Activated CD4-positive, alpha-beta T cell treated with anti-CD3 and anti-CD28 coated beads, Interleukin-2, amount 10 ng/mL, durations not matched to agents 24 days and 14 days (primary cell): Measurements from ENCODE around the gene SPINT3. TPM values are rescaled to one million over a fixed set of nuclear protein-coding genes. Genes with fewer than 3 reads are reported as not detected.

Experiments used
- DNase-seq: peaks from one replicate; pipeline ENCODE4 v3.0.0; 2022
- H3K27ac Mint-ChIP-seq: one replicate; pipeline ENCODE4 v1.8.0; 2022; ENCODE audit warnings: mild to moderate bottlenecking, mixed read lengths
- H3K27me3 Mint-ChIP-seq: one replicate; pipeline ENCODE4 v1.8.0; 2022; ENCODE audit warnings: mixed read lengths
- H3K36me3 Mint-ChIP-seq: one replicate; pipeline ENCODE4 v1.8.0; 2022; ENCODE audit warnings: low read depth, mild to moderate bottlenecking, mixed read lengths
- H3K4me1 Mint-ChIP-seq: one replicate; pipeline ENCODE4 v1.8.0; 2021; ENCODE audit warnings: mixed read lengths
- H3K4me3 Mint-ChIP-seq: one replicate; pipeline ENCODE4 v1.8.0; 2022; ENCODE audit warnings: mild to moderate bottlenecking, moderate library complexity, mixed read lengths
- H3K9me3 Mint-ChIP-seq: one replicate; pipeline ENCODE4 v1.8.0; 2021; ENCODE audit warnings: mixed read lengths
- intact Hi-C: fragments of 100-400 bp; cut with micrococcal nuclease; formaldehyde crosslinking; loops from one replicate; pipeline ENCODE4 v1.15.1; 2023
- total RNA-seq: library from RNA; stranded (reverse); gene quantifications from 2 replicates; pipeline ENCODE4 v1.2.3, GENCODE V29; 2022

SPINT3 gene
- total RNA-seq, 1 donor from 2014 or later, result not detected

DNA sequence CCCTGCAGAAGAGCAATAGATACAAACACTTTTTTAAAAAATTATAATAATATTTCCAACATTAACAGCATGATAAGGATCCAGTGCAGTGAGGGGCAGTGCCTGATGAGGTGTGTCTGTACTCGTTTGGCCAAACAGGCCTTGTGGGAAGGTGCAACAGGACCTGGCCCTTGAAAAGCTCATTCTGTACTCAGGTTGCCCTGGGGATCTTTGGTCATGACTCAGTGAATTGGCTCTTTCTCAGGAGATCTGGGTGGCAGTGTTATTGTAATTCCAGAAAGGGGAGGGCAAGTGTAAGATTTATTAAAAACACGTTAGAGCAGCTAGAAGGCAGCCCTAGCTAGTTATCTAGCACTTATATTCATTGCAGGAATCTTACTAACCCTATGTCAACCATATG lies 2.9 kb upstream of the SPINT3 start:
- H3K4me1 Mint-ChIP-seq, result no peaks in the 10 kb centered on the region
- intact Hi-C loops, result no loop called here

DNA sequence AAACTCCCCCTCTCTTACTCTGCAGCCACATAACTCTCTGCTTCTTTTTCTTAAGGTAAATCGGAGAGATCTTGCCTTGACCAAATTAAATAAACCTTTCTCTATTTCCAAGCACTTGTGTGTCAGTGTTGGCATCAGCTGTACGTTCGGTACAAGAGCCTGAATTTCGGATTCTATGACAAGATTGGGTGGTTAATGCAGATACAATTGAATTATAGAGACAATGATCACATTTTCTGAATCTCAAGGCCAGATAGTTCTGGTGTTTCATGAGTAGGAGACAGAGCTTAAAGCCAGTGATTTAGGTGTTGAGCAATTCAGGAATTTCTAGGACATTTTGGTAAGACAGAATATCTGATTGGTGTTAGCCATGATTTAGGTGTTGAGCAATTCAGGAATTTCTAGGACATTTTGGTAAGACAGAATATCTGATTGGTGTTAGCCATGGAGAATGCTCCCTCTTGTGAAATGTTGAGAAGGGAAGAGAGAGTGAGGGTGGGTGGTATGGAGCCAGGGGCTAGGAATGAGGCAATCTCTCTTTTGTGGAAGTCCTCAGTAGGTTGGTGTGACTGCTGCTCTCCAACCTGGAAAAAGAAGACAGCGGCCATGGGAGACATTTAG lies 5.1 kb downstream of the SPINT3 start:
- Mint-ChIP-seq H3K27me3 (peaks cover 22% of the 10 kb centered on the region), H3K4me1 (peaks cover 9% of the 10 kb centered on the region), H3K4me3 (no peak overlapping the region), H3K27ac (no peak overlapping the region), H3K9me3 (no peaks in the 10 kb centered on the region), H3K36me3 (no peaks in the 10 kb centered on the region)
- intact Hi-C loops, result no loop called here
- DNase-seq, result no peak

More for the DNA sequence above, 2.9 kb upstream of the SPINT3 start:
- no peak overlapping the region for H3K4me3 Mint-ChIP-seq
- DNase-seq, result no peak
- H3K36me3 Mint-ChIP-seq, result no peaks in the 10 kb centered on the region
- no peaks in the 10 kb centered on the region for H3K9me3 Mint-ChIP-seq
- no peak overlapping the region for H3K27ac Mint-ChIP-seq
- peaks cover 19% of the 10 kb centered on the region for H3K27me3 Mint-ChIP-seq

- DNase-seq, result no peak
- no peaks in the 10 kb centered on the region for H3K36me3 Mint-ChIP-seq
- H3K27me3 Mint-ChIP-seq, result peaks cover 22% of the 10 kb centered on the region
- intact Hi-C loops, result no loop called here
- no peak overlapping the region for H3K4me3 Mint-ChIP-seq
- H3K9me3 Mint-ChIP-seq, result no peaks in the 10 kb centered on the region
- no peak overlapping the region for H3K27ac Mint-ChIP-seq
- H3K4me1 Mint-ChIP-seq, result peaks cover 9% of the 10 kb centered on the region
Observed at GRCh38 chr20:45509091-45509490, 6.3 kb downstream of the SPINT3 start.

DNA sequence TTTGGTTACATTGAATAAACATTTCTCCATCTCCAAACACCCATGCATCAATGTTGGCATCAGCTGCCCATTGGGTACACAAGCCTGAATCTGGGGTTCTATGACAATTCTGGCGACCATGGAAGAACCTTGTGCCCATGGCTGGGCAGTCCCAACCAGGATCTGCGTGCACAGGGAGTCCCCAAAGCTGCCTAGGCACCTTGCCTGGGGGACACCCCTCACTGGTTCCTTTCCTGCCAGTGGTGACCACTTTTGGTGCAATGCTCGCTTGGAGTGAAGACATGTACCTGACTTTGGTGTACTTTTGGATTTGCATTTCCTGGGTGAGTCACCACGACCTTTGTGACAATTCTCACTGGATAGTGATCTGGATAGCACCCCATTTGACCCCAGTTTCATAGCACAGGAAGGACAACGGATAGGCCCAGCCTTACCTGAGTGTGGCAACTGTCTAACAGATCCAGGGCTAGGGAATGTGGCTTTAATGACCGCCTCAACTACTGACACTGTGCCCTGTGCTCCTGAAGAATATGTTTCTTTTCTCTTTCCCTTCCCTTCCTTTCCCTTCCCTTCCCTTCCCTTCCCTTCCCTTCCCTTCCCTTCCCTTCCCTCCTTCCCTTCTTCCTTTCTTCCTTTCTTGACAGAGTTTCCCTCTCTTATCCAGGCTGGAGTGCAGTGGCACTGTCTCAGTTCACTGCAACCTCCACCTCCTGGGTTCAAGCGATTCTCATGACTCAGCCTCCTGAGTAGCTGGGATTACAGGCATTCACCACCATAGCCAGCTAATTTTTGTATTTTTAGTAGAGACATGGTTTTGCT lies 7.1 kb downstream of the SPINT3 start:
- intact Hi-C loops, result no loop called here
- DNase-seq, result no peak
- Mint-ChIP-seq H3K9me3 (no peaks in the 10 kb centered on the region), H3K4me3 (peak overlapping the region; percentile 23), H3K27me3 (peaks cover 24% of the 10 kb centered on the region), H3K4me1 (peaks cover 9% of the 10 kb centered on the region), H3K27ac (no peak overlapping the region), H3K36me3 (no peaks in the 10 kb centered on the region)

- H3K9me3 Mint-ChIP-seq, result no peaks in the 10 kb centered on the region
- peaks cover 9% of the 10 kb centered on the region for H3K4me1 Mint-ChIP-seq
- no peaks in the 10 kb centered on the region for H3K36me3 Mint-ChIP-seq
- H3K27me3 Mint-ChIP-seq, result peaks cover 23% of the 10 kb centered on the region
- intact Hi-C loops, result no loop called here
- no peak overlapping the region for H3K4me3 Mint-ChIP-seq
- H3K27ac Mint-ChIP-seq, result peak overlapping the region; percentile 16
- DNase-seq, result no peak
Observed at GRCh38 chr20:45507011-45507820, 8.2 kb downstream of the SPINT3 start.

GRCh38 chr20:45506398-45506797 lies 9.0 kb downstream of the SPINT3 start:
- Mint-ChIP-seq H3K9me3 (no peaks in the 10 kb centered on the region), H3K36me3 (no peaks in the 10 kb centered on the region), H3K27me3 (peaks cover 27% of the 10 kb centered on the region), H3K27ac (no peak overlapping the region), H3K4me3 (no peak overlapping the region), H3K4me1 (peaks cover 9% of the 10 kb centered on the region)
- intact Hi-C loops, result no loop called here
- DNase-seq, result no peak

DNA sequence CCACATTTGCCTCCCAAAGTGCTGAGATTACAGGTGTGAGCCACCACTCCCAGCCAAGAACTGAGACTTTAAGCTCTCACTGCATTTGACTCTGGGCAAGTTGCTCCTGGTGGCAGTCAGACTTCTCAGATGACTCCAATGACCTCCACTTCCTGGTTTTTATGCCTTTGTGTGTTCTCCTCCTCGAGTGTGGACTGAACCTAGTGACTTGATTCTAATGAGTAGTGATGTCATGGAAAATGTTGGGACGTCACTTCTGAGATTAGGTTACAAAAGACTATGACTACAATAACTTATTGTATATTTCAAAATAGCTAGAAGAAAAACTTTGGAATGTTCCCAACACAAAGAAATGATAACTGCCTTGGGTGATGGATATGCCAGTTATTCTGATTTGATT lies 12.0 kb downstream of the SPINT3 start:
- no peak overlapping the region for H3K27ac Mint-ChIP-seq
- peaks cover 20% of the 10 kb centered on the region for H3K27me3 Mint-ChIP-seq
- H3K9me3 Mint-ChIP-seq, result no peaks in the 10 kb centered on the region
- H3K4me1 Mint-ChIP-seq, result peaks cover 9% of the 10 kb centered on the region
- no peak for DNase-seq
- no peak overlapping the region for H3K4me3 Mint-ChIP-seq
- intact Hi-C loops, result no loop called here
- H3K36me3 Mint-ChIP-seq, result no peaks in the 10 kb centered on the region

- Mint-ChIP-seq H3K4me1 (peaks cover 7% of the 10 kb centered on the region), H3K9me3 (no peaks in the 10 kb centered on the region), H3K4me3 (no peak overlapping the region), H3K27me3 (peaks cover 18% of the 10 kb centered on the region), H3K27ac (no peak overlapping the region), H3K36me3 (no peaks in the 10 kb centered on the region)
- intact Hi-C loops, result no loop called here
- DNase-seq, result no peak
Observed at GRCh38 chr20:45502561-45502960, 12.9 kb downstream of the SPINT3 start.

DNA sequence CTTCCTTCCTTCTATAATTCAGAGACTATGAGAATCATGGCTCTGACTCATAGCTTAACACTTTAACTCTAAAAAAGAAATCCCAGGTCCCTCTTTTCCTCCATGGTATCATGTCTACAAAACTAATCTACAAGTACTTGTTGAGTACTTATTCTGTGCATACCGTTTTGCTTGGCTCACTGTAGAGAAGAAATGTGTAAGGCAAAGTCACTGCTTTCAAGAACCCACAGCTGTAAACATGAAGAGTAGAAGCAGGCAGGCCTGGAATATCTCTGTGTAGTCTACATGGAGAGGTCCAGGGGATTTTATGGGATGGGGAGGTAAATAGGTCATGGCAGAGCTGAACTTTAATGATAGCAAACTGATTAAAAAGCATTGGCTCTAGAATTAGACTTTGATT lies 13.8 kb downstream of the SPINT3 start:
- Mint-ChIP-seq H3K27ac (no peak overlapping the region), H3K4me3 (no peak overlapping the region), H3K27me3 (peaks cover 19% of the 10 kb centered on the region), H3K4me1 (no peaks in the 10 kb centered on the region), H3K36me3 (no peaks in the 10 kb centered on the region), H3K9me3 (no peaks in the 10 kb centered on the region)
- DNase-seq, result no peak
- intact Hi-C loops, result no loop called here

DNA sequence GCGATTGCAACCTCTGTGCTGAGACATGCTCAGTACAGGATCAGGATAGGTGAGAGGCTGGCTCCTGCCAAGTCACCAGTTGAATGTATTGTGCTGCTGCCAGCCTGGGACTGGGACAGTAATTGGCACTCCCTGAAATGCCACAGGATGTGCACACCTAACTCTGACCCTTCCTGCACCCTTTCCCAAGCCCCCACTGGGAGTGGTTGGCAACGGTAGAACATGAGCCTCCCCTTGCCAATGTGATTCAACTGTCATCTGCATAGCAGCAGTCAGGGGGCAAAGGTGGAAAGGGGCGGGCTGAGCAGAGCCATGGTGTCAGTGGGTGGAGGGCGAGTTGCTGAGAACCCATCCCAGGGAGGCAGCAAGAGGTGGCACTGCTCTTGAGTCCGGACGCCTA lies 15.4 kb downstream of the SPINT3 start:
- H3K36me3 Mint-ChIP-seq, result no peaks in the 10 kb centered on the region
- H3K9me3 Mint-ChIP-seq, result no peaks in the 10 kb centered on the region
- peaks cover 26% of the 10 kb centered on the region for H3K27me3 Mint-ChIP-seq
- intact Hi-C loops, result no loop called here
- no peak for DNase-seq
- no peak overlapping the region for H3K27ac Mint-ChIP-seq
- H3K4me1 Mint-ChIP-seq, result no peaks in the 10 kb centered on the region
- no peak overlapping the region for H3K4me3 Mint-ChIP-seq

DNA sequence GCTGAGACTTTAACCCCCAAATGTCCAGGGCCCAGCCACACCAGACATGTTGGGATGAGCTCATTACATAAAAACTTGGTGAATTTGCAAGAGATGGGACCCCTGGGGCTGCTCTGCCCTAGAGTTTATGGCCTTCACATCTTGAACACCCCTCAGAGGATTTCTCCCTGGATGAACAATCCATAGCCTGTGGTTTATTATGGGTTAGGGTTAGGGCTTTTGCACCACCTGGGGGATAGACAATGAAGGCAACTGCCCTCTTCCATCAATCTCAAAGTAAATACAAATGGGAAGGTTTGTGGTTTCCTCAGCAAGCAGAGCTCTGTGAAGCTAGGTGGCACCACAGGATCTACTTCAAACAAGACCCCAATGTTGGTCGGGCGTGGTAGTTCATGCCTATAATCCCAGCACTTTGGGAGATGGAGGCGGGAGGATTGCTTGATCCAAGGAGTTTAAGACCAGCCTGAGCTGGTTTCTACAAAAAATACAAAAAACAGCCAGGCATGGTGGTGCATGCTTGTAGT lies 17.4 kb downstream of the SPINT3 start:
- DNase-seq, result no peak
- intact Hi-C loops, result no loop called here
- Mint-ChIP-seq H3K9me3 (no peaks in the 10 kb centered on the region), H3K36me3 (no peaks in the 10 kb centered on the region), H3K27ac (no peak overlapping the region), H3K4me3 (no peak overlapping the region), H3K4me1 (no peaks in the 10 kb centered on the region), H3K27me3 (peaks cover 24% of the 10 kb centered on the region)

DNA sequence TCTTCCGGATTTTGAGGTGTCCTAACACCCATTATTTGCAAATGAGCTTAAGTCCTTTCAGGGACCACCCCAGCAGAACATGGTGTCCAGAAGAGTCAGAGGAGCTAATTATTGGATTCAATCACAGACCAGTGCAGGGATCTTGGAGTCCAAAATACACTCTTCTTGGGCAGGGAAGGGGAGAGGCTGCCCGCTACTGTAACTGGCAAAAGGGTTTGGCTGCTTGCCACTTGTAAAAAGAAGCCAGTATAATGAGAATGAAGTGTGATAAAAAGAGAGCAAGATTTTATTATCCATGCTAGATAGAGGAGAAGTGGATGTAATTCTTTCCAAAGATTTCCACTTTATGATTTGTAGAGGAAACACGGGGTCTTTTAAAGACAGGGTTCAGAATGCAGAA lies 19.3 kb downstream of the SPINT3 start:
- DNase-seq, result no peak
- no peaks in the 10 kb centered on the region for H3K4me1 Mint-ChIP-seq

DNA sequence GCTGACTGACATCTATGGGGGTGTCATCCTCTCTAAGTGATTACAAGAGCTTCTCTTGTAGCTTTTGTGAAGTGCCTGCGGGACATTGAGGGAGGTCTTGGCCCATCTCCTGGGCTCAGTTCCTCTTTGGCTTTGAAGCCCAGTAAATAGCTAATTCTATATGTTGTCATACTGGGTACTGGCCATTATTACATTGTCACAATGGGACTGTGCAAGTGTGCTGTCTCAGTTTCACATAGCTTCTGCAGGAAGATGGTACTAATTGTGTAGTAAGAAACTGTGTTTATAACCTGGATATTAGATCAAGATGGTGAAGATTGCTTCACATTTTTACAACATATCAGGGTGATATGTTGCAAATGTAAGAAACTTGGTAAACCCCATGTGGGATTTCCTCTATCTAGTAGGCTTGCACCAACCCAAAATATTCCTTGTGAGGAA lies 19.9 kb downstream of the SPINT3 start:
- H3K27me3 Mint-ChIP-seq, result peaks cover 20% of the 10 kb centered on the region
- H3K9me3 Mint-ChIP-seq, result no peaks in the 10 kb centered on the region
- no peak for DNase-seq
- no peaks in the 10 kb centered on the region for H3K4me1 Mint-ChIP-seq
- no peak overlapping the region for H3K27ac Mint-ChIP-seq
- no peaks in the 10 kb centered on the region for H3K36me3 Mint-ChIP-seq
- intact Hi-C loops, result no loop called here
- no peak overlapping the region for H3K4me3 Mint-ChIP-seq

More for the DNA sequence above, 19.3 kb downstream of the SPINT3 start:
- Mint-ChIP-seq H3K4me3 (no peak overlapping the region), H3K27ac (no peak overlapping the region), H3K36me3 (no peaks in the 10 kb centered on the region), H3K27me3 (peaks cover 20% of the 10 kb centered on the region), H3K9me3 (no peaks in the 10 kb centered on the region)
- intact Hi-C loops, result no loop called here

GRCh38 chr20:45489083-45489531 lies 26.3 kb downstream of the SPINT3 start:
- Mint-ChIP-seq H3K36me3 (no peaks in the 10 kb centered on the region), H3K4me3 (no peak overlapping the region), H3K9me3 (no peaks in the 10 kb centered on the region), H3K27ac (no peak overlapping the region), H3K27me3 (peaks cover 35% of the 10 kb centered on the region), H3K4me1 (no peaks in the 10 kb centered on the region)
- intact Hi-C loops, result no loop called here
- no peak for DNase-seq
